Activated naive CD4-positive, alpha-beta T cell treated with anti-CD3 and anti-CD28 coated beads for 36 hours (primary cell): ENCODE results near the gene G6PC1. TPM values are rescaled to one million over a fixed set of nuclear protein-coding genes. Genes with fewer than 3 reads are reported as not detected.
"Not testable (repeated sequence)": the region's sequence is repeated elsewhere in the genome, so short reads cannot be mapped to it uniquely, and the experiment has no call there.

Experiments used
- CTCF ChIA-PET: fragments of 350-600 bp; sonication (Branson Sonifier 250); formaldehyde crosslinking; loops from one replicate; lab custom pipeline; 2021; ENCODE audit warnings: antibody characterized with exemption; lab: Charles Lee
- DNase-seq: peaks from one replicate; pipeline ENCODE4 v3.0.0-alpha.2; 2020
- H3K27ac Mint-ChIP-seq: one replicate; pipeline ENCODE4 v1.8.0; 2021; ENCODE audit warnings: mild to moderate bottlenecking, mixed read lengths
- H3K27me3 Mint-ChIP-seq: one replicate; pipeline ENCODE4 v1.8.0; 2021; ENCODE audit warnings: low read depth, mixed read lengths
- H3K36me3 Mint-ChIP-seq: one replicate; pipeline ENCODE4 v1.8.0; 2021; ENCODE audit warnings: low read depth, mixed read lengths
- H3K4me1 Mint-ChIP-seq: one replicate; pipeline ENCODE4 v1.8.0; 2021; ENCODE audit warnings: low read depth, mixed read lengths
- H3K4me3 Mint-ChIP-seq: one replicate; pipeline ENCODE4 v1.8.0; 2021; ENCODE audit warnings: mild to moderate bottlenecking, moderate library complexity, mixed read lengths
- H3K9me3 Mint-ChIP-seq: one replicate; pipeline ENCODE4 v1.8.0; 2021; ENCODE audit warnings: mixed read lengths
- intact Hi-C: fragments of 100-400 bp; cut with micrococcal nuclease; formaldehyde crosslinking; loops from one replicate; pipeline ENCODE4 v1.15.1; 2023
- total RNA-seq, 2 experiments: library from RNA; stranded (reverse); gene quantifications; one replicate each; pipeline ENCODE4 v1.2.3, GENCODE V29; 2021

G6PC1 gene
- total RNA-seq, 2 experiments from 2014 or later: not detected

DNA sequence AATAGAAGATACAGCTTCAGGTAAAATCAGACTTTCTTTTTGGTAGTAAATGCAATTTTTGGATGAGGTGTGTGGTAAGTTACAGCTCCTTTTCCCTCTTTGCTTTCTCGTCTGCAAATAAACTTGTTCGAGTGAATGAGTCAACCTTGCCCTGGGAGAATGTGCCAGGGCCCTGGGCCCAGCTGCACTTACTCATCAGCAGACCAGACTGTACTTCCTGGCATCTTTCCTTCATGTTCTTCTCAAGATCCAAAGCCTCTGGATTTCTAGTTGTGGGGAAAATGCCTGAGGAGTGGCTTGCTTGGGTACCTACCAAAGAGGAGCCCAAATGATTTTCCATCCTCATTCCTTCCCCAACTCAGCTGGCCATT lies 5.4 kb upstream of the G6PC1 start:
- no peak overlapping the region for H3K27ac Mint-ChIP-seq
- no peaks in the 10 kb centered on the region for H3K9me3 Mint-ChIP-seq
- no peaks in the 10 kb centered on the region for H3K4me1 Mint-ChIP-seq
- H3K27me3 Mint-ChIP-seq: peaks cover 3% of the 10 kb centered on the region
- H3K4me3 Mint-ChIP-seq: no peak overlapping the region
- CTCF ChIA-PET: interaction anchor here (0.7 kb wide), 1 partner anchor 186 kb away, joined by 3 read pairs; no protein-coding TSS in a partner anchor
- intact Hi-C loops: no loop called here
- no peaks in the 10 kb centered on the region for H3K36me3 Mint-ChIP-seq
- DNase-seq: no peak

DNA sequence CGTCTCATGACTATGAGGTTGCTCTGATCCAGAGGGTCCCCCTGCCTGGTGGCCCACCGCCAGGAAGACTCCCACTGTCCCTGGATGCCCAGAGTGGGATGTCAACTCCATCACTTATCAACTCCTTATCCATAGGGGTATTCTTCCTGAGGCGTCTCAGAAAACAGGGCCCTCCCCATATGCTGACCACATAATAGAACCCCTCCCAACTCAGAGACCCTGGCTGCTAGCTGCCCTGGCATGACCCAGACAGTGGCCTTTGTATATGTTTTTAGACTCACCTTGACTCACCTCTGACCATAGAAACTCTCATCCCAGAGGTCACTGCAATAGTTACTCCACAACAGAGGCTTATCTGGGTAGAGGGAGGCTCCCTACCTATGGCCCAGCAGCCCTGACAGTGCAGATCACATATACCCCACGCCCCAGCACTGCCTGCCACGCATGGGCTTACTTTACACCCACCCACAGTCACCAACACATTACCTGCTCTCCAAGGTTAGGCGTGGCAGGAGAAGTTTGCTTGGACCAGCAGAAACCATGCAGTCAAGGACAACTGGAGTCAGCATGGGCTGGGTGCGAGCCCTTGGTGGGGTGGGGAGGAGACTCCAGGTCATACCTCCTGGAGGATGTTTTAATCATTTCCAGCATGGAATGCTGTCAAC lies 2.3 kb upstream of the G6PC1 start:
- H3K36me3 Mint-ChIP-seq: no peaks in the 10 kb centered on the region
- H3K4me3 Mint-ChIP-seq: no peak overlapping the region
- peaks cover 5% of the 10 kb centered on the region for H3K27me3 Mint-ChIP-seq
- H3K9me3 Mint-ChIP-seq: no peaks in the 10 kb centered on the region
- H3K4me1 Mint-ChIP-seq: no peaks in the 10 kb centered on the region
- intact Hi-C loops: no loop called here
- no peak overlapping the region for H3K27ac Mint-ChIP-seq
- DNase-seq: no peak
- CTCF ChIA-PET: no interaction called here

GRCh38 chr17:42899981-42900380 lies 618 bp upstream of the G6PC1 start:
- H3K27ac Mint-ChIP-seq, DNase-seq, intact Hi-C loops, H3K36me3 Mint-ChIP-seq, CTCF ChIA-PET, H3K4me1 Mint-ChIP-seq, H3K4me3 Mint-ChIP-seq, H3K27me3 Mint-ChIP-seq, H3K9me3 Mint-ChIP-seq: not testable (repeated sequence)

DNA sequence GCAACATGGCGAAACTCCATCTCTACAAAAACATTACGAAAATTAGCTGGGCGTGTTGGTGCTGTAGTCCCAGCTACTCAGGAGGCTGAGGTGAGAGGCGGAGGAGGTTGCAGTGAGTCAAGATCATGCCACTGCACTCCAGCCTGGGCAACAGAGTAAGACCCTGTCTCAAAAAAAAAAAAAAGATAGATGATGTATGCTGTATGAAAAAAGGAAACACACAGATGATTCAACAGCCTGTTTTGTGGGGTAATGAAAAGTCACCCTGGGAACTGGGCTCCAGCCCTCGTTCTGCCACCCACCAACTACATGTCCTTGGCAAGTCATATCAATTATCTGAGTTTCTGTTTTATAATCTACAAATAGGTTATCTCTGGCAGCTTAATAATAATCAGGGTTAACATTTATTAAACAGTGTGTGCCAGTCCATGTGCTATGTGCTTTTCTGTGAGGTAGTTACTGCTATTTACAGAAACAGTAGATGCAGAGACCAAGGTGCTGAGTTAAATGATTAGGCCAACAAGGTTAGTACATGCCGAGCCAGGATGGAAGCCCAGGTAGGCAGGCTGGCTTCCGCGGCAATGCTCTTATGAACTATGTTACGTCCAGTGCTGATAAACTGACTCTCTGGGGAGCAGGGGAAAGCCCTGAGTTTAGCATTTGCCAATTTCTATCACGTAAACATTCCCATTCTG lies 1.1 kb downstream of the G6PC1 start:
- intact Hi-C loops: no loop called here
- CTCF ChIA-PET: interaction anchor here (0.7 kb wide), 1 partner anchor 230 kb away, joined by 4 read pairs; no protein-coding TSS in a partner anchor
- Mint-ChIP-seq H3K9me3 (no peaks in the 10 kb centered on the region), H3K36me3 (no peaks in the 10 kb centered on the region), H3K4me1 (no peaks in the 10 kb centered on the region), H3K27me3 (peaks cover 2% of the 10 kb centered on the region), H3K27ac (no peak overlapping the region), H3K4me3 (no peak overlapping the region)
- DNase-seq: no peak

DNA sequence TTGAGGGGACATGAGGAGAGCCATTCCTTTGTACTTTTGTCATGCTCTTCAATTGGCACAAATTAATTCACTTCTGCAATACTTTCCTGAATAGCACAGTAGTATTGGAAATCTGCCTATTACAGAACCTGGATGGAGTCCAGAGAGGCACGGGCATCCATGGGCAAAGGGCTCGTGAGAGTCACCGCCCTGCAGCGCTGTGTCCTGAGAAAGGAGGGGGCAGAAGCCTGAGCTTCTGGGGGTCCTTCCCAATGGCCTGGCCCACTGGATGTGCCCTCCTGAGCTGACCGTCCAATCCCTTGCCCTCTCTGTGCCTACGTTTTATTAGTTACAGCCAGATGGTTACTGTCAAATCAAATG lies 3.5 kb downstream of the G6PC1 start:
- CTCF ChIA-PET: no interaction called here
- Mint-ChIP-seq H3K27ac (no peak overlapping the region), H3K36me3 (no peaks in the 10 kb centered on the region), H3K4me1 (no peaks in the 10 kb centered on the region), H3K4me3 (no peak overlapping the region), H3K27me3 (peaks cover 2% of the 10 kb centered on the region), H3K9me3 (no peaks in the 10 kb centered on the region)
- DNase-seq: no peak
- intact Hi-C loops: no loop called here

DNA sequence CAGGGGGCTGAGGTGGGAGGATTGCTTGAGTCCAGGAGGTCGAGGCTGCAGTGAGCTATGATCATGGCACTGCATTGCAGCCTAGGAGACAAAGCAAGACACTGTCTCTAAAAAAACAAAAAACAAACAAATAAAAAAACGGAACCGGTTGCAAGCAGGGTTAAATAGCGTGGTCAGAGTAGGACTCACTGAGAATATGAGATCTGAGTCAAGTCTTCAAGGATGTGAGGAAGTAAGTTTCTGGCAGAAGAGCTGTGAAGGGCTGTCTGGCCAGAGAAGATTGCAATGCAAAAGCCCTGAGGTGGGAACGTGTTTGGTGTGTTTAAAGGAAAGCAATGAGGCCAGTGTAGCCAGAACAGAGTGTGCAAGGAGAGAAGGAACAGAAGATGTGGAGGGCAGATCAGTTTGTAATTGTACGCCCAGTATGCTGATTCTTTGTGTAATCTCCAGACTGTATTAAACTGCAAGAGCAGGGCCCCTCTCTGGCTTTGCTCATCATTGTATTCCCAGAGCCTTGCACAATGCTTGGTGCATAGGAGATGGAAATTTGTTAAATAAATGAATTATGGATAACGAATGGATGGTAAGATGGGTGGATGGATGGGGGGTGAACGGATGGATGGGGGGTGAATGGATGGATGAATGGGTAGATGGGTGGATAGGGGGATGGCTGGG lies 6.3 kb downstream of the G6PC1 start:
- no peaks in the 10 kb centered on the region for H3K27me3 Mint-ChIP-seq

GRCh38 chr17:42908872-42909700 lies 8.5 kb downstream of the G6PC1 start:
- H3K9me3 Mint-ChIP-seq: no peaks in the 10 kb centered on the region
- no peak overlapping the region for H3K4me3 Mint-ChIP-seq
- H3K27me3 Mint-ChIP-seq: no peaks in the 10 kb centered on the region
- DNase-seq: no peak
- no peaks in the 10 kb centered on the region for H3K36me3 Mint-ChIP-seq
- CTCF ChIA-PET: interaction anchor here (0.6 kb wide), 2 partner anchors 74 to 187 kb away, joined by 3 to 4 read pairs; no protein-coding TSS in a partner anchor
- no peak overlapping the region for H3K27ac Mint-ChIP-seq
- H3K4me1 Mint-ChIP-seq: no peaks in the 10 kb centered on the region
- intact Hi-C loops: no loop called here

More for the DNA sequence above, 6.3 kb downstream of the G6PC1 start:
- Mint-ChIP-seq H3K4me1 (no peaks in the 10 kb centered on the region), H3K36me3 (no peaks in the 10 kb centered on the region), H3K27ac (no peak overlapping the region), H3K4me3 (no peak overlapping the region), H3K9me3 (no peaks in the 10 kb centered on the region)
- CTCF ChIA-PET: no interaction called here
- no peak for DNase-seq
- intact Hi-C loops: no loop called here

GRCh38 chr17:42913522-42913921 lies 12.9 kb downstream of the G6PC1 start:
- H3K27ac Mint-ChIP-seq: no peak overlapping the region
- H3K9me3 Mint-ChIP-seq: no peaks in the 10 kb centered on the region
- H3K36me3 Mint-ChIP-seq: no peaks in the 10 kb centered on the region
- CTCF ChIA-PET: interaction anchor here (0.6 kb wide), 1 partner anchor 126 kb away, joined by 6 read pairs; no protein-coding TSS in a partner anchor
- DNase-seq: no peak
- no peaks in the 10 kb centered on the region for H3K4me1 Mint-ChIP-seq
- H3K27me3 Mint-ChIP-seq: no peaks in the 10 kb centered on the region
- intact Hi-C loops: no loop called here
- H3K4me3 Mint-ChIP-seq: no peak overlapping the region

DNA sequence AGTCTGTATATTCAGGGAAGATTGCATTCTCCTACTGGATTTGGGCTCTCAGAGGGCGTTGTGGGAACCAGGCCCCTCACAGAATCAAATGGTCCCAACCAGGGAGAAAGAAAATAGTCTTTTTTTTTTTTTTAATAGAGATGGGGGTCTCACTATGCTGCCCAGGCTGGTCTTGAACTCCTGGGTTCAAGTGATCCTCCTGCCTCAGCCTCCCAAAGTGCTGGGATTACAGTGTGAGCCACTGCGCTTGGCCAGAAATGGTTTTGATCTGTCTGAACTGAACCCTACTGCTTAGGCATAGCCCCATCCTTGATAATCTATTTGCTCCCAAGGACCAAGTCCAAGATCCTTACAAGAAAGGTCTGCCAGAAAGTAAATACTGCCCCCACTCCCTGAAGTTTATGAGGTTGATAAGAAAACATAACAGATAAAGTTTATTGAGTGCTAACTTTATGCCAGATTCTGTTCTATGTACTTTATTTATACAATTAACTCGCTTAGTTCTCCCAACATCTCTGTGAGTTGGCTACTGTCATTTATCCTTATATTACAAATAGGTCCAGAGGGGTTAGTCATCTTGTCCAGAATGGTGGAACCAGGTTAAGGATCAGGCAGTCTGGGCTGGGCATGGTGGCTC lies 13.5 kb downstream of the G6PC1 start:
- no peak for DNase-seq
- H3K4me3 Mint-ChIP-seq: no peak overlapping the region
- CTCF ChIA-PET: interaction anchor here (0.6 kb wide), 1 partner anchor 126 kb away, joined by 6 read pairs; no protein-coding TSS in a partner anchor
- H3K36me3 Mint-ChIP-seq: no peaks in the 10 kb centered on the region
- no peak overlapping the region for H3K27ac Mint-ChIP-seq
- H3K9me3 Mint-ChIP-seq: no peaks in the 10 kb centered on the region
- intact Hi-C loops: no loop called here
- H3K4me1 Mint-ChIP-seq: no peaks in the 10 kb centered on the region
- no peaks in the 10 kb centered on the region for H3K27me3 Mint-ChIP-seq

GRCh38 chr17:42915288-42915687 lies 14.7 kb downstream of the G6PC1 start:
- CTCF ChIA-PET, DNase-seq, H3K9me3 Mint-ChIP-seq, H3K4me1 Mint-ChIP-seq, H3K36me3 Mint-ChIP-seq, H3K27ac Mint-ChIP-seq, intact Hi-C loops, H3K27me3 Mint-ChIP-seq, H3K4me3 Mint-ChIP-seq: not testable (repeated sequence)

DNA sequence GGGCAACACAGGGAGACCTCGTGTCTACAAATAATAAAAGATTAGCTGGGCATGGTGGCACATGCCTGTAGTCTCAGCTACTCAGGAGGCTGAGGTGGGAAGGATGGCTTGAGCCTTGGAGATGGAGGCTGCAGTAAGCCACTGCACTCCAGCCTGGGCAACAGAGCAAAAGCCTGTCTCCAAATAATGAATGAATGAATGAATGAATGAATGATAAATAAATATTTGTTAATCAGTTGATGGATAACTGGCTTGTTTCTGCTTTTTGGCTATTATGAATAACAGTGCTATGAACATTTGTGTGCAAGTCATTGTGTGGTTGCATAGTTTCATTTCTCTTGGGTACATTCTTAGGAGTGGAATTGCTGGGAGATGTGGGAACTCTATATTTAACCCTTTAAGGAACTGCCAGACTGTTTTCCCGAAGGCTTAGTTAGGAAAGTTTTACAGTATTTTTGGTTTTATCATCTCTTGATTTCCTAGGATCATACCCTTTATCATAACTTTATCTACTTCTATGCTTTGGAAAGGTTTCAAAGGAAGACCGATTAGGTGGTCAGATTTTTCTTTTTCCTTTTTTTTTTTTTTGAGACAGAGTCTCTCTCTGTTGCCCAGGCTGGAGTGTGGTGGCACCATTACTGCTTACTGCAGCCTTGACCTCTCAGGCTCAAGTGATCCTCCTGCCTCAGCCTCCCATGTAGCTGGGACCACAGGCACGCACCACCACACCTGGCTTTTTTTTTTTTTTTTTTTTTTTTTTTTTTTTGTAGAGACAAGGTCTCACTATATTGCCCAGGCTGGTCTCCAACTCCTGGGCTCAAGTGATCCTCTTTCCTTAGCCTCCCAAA lies 16.0 kb downstream of the G6PC1 start:
- not testable (repeated sequence) for H3K9me3 Mint-ChIP-seq

More for the DNA sequence above, 16.0 kb downstream of the G6PC1 start:
- H3K27ac Mint-ChIP-seq, intact Hi-C loops, CTCF ChIA-PET, H3K27me3 Mint-ChIP-seq, H3K36me3 Mint-ChIP-seq, H3K4me1 Mint-ChIP-seq, H3K4me3 Mint-ChIP-seq, DNase-seq: not testable (repeated sequence)
